ENCODE measurements around the gene ZNF362. TPM values are rescaled to one million over a fixed set of nuclear protein-coding genes. Genes with fewer than 3 reads are reported as not detected.

Gene ZNF362
- total and polyA plus RNA-seq, 2 of the 13 experiments (the other 11 are each of a cell fraction or from before 2014, with no cell fraction given): 8.3 to 14.2 TPM

GRCh38 chr1:33221385-33221758 lies 34.9 kb upstream of the ZNF362 start:
- 26% methylated on average over 2 of the region's 2 CpGs for WGBS (ENCODE audit: low lambda C conversion rate)
- FAIRE-seq: no peak

GRCh38 chr1:33222381-33222780 lies 33.9 kb upstream of the ZNF362 start:
- CTCF ChIA-PET (ENCODE audit: low intra/inter-chr PET ratio, low total read pairs): no interaction called here
- TF ChIP-seq ZNF576 (CRISPR knock-in tag; IDR thresholded peaks at IDR 0.05): no peak
- TF ChIP-seq AHDC1 (CRISPR knock-in tag; IDR thresholded peaks at IDR 0.05; ENCODE audit: borderline replicate concordance): no peak
- TF ChIP-seq FOSL1 (CRISPR knock-in tag; IDR thresholded peaks at IDR 0.05; ENCODE audit: borderline replicate concordance): no peak
- no peak for TF ChIP-seq BRCA1 (CRISPR knock-in tag; IDR thresholded peaks at IDR 0.05)
- TF ChIP-seq RFX1 (IDR thresholded peaks at IDR 0.05): no peak
- no peak for TF ChIP-seq MIER2 (CRISPR knock-in tag; IDR thresholded peaks at IDR 0.05)
- no peak for TF ChIP-seq ZNF879 (CRISPR knock-in tag; IDR thresholded peaks at IDR 0.05)

More at GRCh38 chr1:33221385-33221758, 34.9 kb upstream of the ZNF362 start:
- Histone ChIP-seq H3K79me2 (ENCODE audit: insufficient read depth, low read length) (no peaks in the 10 kb centered on the region), H3K36me3 (replicated peaks in 1 of 2; ENCODE audit: control insufficient read depth in 1 of 2, insufficient read depth in 2 of 2, low read length in 2 of 2) (no peaks in the 10 kb centered on the region), H3K4me2 (ENCODE audit: low read depth, low read length) (no peak overlapping the region), H3K4me3 (replicated peaks in 1 of 3; ENCODE audit: insufficient read depth in 1 of 3, low read depth in 2 of 3, low read length in 3 of 3) (no peak overlapping the region), H3K9me3 (ENCODE audit: low read length) (peaks cover 8% of the 10 kb centered on the region), H4K20me1 (ENCODE audit: insufficient read depth, low read length) (no peaks in the 10 kb centered on the region), H2AFZ (ENCODE audit: low read length) (no peak overlapping the region), H3K9ac (ENCODE audit: insufficient read depth, low read depth, low read length) (no peak overlapping the region), H3K4me1 (ENCODE audit: insufficient read depth, low read length) (peaks cover 30% of the 10 kb centered on the region; the same call in 1 of the 2 replicates), H3K27me3 (ENCODE audit: control insufficient read depth in 1 of 2, insufficient read depth in 2 of 2, low read length in 2 of 2) (peaks cover 0 to 4% of the 10 kb centered on the region in 2 experiments; a peak in 1 of 5 replicates), H3K27ac (ENCODE audit: extremely low read length, insufficient read depth, low read length) (no peak overlapping the region)
- intact Hi-C loops (cut with micrococcal nuclease; ENCODE audit: unreplicated experiment): no loop called here
- ChIA-PET CTCF (ENCODE audit: low intra/inter-chr PET ratio, low total read pairs) (interaction anchor here (1.9 kb wide), 1 partner anchor 147 kb away, joined by 5 read pairs; no protein-coding TSS in a partner anchor), POLR2A (no interaction called here)
- TF ChIP-seq SIX4 (CRISPR knock-in tag; IDR thresholded peaks at IDR 0.05): no peak
- no peak for TF ChIP-seq ZFP37 (CRISPR knock-in tag; IDR thresholded peaks at IDR 0.05; ENCODE audit: borderline replicate concordance)
- no peak for TF ChIP-seq MTF2 (CRISPR knock-in tag; IDR thresholded peaks at IDR 0.05; ENCODE audit: borderline replicate concordance)
- TF ChIP-seq HMGXB4 (CRISPR knock-in tag; IDR thresholded peaks at IDR 0.05; ENCODE audit: borderline replicate concordance in 1 of 2, low read depth in 1 of 2): no peak
- TF ChIP-seq ZNF350 (CRISPR knock-in tag; IDR thresholded peaks at IDR 0.05; ENCODE audit: borderline replicate concordance, low read depth): no peak
- no peak for ATAC-seq
- in situ Hi-C loops (cut with HindIII; ENCODE audit: extremely low pct_ligation_motif_present, low pct_unique_long_range_greater_than_20kb): no loop called here
- BruUV-seq (replicated peaks): no TSS peak
- DNase-seq (ENCODE audit: low spot score): no peak

More at GRCh38 chr1:33222381-33222780, 33.9 kb upstream of the ZNF362 start:
- 54% methylated on average over 1 of the region's 1 CpG for WGBS (ENCODE audit: low lambda C conversion rate)
- POLR2A ChIA-PET: no interaction called here
- no peak overlapping the region for H3K9ac ChIP-seq (ENCODE audit: insufficient read depth, low read depth, low read length)
- no peak overlapping the region for H3K4me3 ChIP-seq (replicated peaks in 1 of 3; ENCODE audit: insufficient read depth in 1 of 3, low read depth in 2 of 3, low read length in 3 of 3)
- BruUV-seq (replicated peaks): no TSS peak
- DNase-seq (ENCODE audit: low spot score): no peak
- in situ Hi-C loops (cut with HindIII; ENCODE audit: extremely low pct_ligation_motif_present, low pct_unique_long_range_greater_than_20kb) (no loop called here), intact Hi-C loops (cut with micrococcal nuclease; ENCODE audit: unreplicated experiment) (no loop called here)
- H3K9me3 ChIP-seq (ENCODE audit: low read length): peaks cover 8% of the 10 kb centered on the region
- no peak overlapping the region for H3K4me2 ChIP-seq (ENCODE audit: low read depth, low read length)
- no peak for ATAC-seq
- no peaks in the 10 kb centered on the region for H3K79me2 ChIP-seq (ENCODE audit: insufficient read depth, low read length)
- H3K4me1 ChIP-seq (ENCODE audit: insufficient read depth, low read length): peaks cover 30% of the 10 kb centered on the region; the same call in 1 of the 2 replicates
- H3K27me3 ChIP-seq (ENCODE audit: control insufficient read depth in 1 of 2, insufficient read depth in 2 of 2, low read length in 2 of 2): peaks cover 0 to 4% of the 10 kb centered on the region in 2 experiments; a peak in 1 of 5 replicates
- no peak overlapping the region for H2AFZ ChIP-seq (ENCODE audit: low read length)
- H3K36me3 ChIP-seq (replicated peaks in 1 of 2; ENCODE audit: control insufficient read depth in 1 of 2, insufficient read depth in 2 of 2, low read length in 2 of 2): no peaks in the 10 kb centered on the region
- FAIRE-seq: no peak
- no peaks in the 10 kb centered on the region for H4K20me1 ChIP-seq (ENCODE audit: insufficient read depth, low read length)
- H3K27ac ChIP-seq (ENCODE audit: extremely low read length, insufficient read depth, low read length): no peak overlapping the region

Measured in HepG2 (cell line).